Fibroblast of lung (primary cell): ENCODE data around the gene VPS54. TPM values are rescaled to one million over a fixed set of nuclear protein-coding genes. Genes with fewer than 3 reads are reported as not detected.
A peak's percentile ranks its signal among the peaks of the same experiment; 100 is the strongest.

Experiments
- DNase-seq, 2 donors: peaks; one replicate each; pipeline versions ENCODE4 v3.0.0 to v3.0.0-alpha.2; 2010; ENCODE audit warnings: low read depth in 2 of 2
- H2AFZ ChIP-seq: 2 replicates; pipeline ENCODE4 v1.5.1; 2012; ENCODE audit warnings: low read length, control low read depth, inconsistent platforms
- H3K27ac ChIP-seq: 2 replicates; pipeline ENCODE4 v1.5.1; 2011; ENCODE audit warnings: low read length, control low read depth; ENCODE audit not compliant: insufficient read depth
- H3K27me3 ChIP-seq: 2 replicates; pipeline ENCODE4 v1.5.1; 2011; ENCODE audit warnings: mild to moderate bottlenecking, low read length; ENCODE audit not compliant: control insufficient read depth, insufficient read depth
- H3K36me3 ChIP-seq: 2 replicates; pipeline ENCODE4 v1.5.1; 2011; ENCODE audit warnings: low read length; ENCODE audit not compliant: control insufficient read depth, insufficient read depth
- H3K4me1 ChIP-seq: 2 replicates; pipeline ENCODE4 v1.5.1; 2011; ENCODE audit warnings: low read length; ENCODE audit not compliant: control insufficient read depth, insufficient read depth; ENCODE audit errors: extremely low read depth
- H3K4me2 ChIP-seq: 2 replicates; pipeline ENCODE4 v1.5.1; 2011; ENCODE audit warnings: low read length, control low read depth; ENCODE audit not compliant: insufficient read depth; ENCODE audit errors: extremely low read depth
- H3K4me3 ChIP-seq, 4 experiments: fragments of 200-600 bp in 1 of 4; sonication (generic) in 1 of 4; replicated peaks in 1 of 4; 2 replicates each; pipeline ENCODE4 v1.5.1; 2011 to 2016; ENCODE audit warnings: low read length in 4 of 4, low read depth in 3 of 4, mild to moderate bottlenecking in 3 of 4, control low read depth in 2 of 4, inconsistent platforms in 1 of 4, mixed read lengths in 1 of 4; ENCODE audit not compliant: insufficient read depth in 1 of 4; ENCODE audit errors: control extremely low read depth in 1 of 4
- H3K79me2 ChIP-seq: 2 replicates; pipeline ENCODE4 v1.5.1; 2012; ENCODE audit warnings: mild to moderate bottlenecking, low read length, inconsistent platforms; ENCODE audit not compliant: control insufficient read depth, insufficient read depth
- H3K9ac ChIP-seq: 2 replicates; pipeline ENCODE4 v1.5.1; 2011; ENCODE audit warnings: mild to moderate bottlenecking, low read length, control low read depth; ENCODE audit not compliant: insufficient read depth
- H3K9me3 ChIP-seq: 2 replicates; pipeline ENCODE4 v1.5.1; 2012; ENCODE audit warnings: low read depth, low read length; ENCODE audit not compliant: control insufficient read depth, insufficient read depth
- H4K20me1 ChIP-seq: 2 replicates; pipeline ENCODE4 v1.5.1; 2011; ENCODE audit warnings: low read length; ENCODE audit not compliant: control insufficient read depth, insufficient read depth; ENCODE audit errors: extremely low read depth
- EZH2 ChIP-seq: IDR thresholded peaks from 2 replicates; pipeline ENCODE4 v1.5.1; 2012; ENCODE audit warnings: low read length, control low read depth, mild to moderate bottlenecking; ENCODE audit errors: missing control alignments
- polyA plus RNA-seq, 2 donors: library from polyadenylated mRNA; depleted of rRNA in 1 of 2; stranded (reverse) in 1 of 2; unstranded in 1 of 2; fragments of >200 nt; gene quantifications; 2 replicates each; pipeline ENCODE4 v1.2.1, GENCODE V29; 2011 to 2012; ENCODE audit warnings: missing spikeins in 1 of 2
- total RNA-seq: library from RNA; depleted of rRNA; stranded (reverse); fragments of >200 nt; gene quantifications from 2 replicates; pipeline ENCODE4 v1.2.1, GENCODE V29; 2014
- TF ChIP-seq, protein P1 (sequence below), 2 donors: IDR thresholded peaks in 1 of 2; conservative IDR thresholded peaks in 1 of 2; 1 replicate in 1 of 2; 2 replicates in 1 of 2; pipeline ENCODE4 v1.5.1; 2011 to 2012; ENCODE audit warnings: low read length in 2 of 2, control low read depth in 1 of 2, inconsistent platforms in 1 of 2, low read depth in 1 of 2, mild to moderate bottlenecking in 1 of 2

VPS54 gene
- total and polyA plus RNA-seq, 2 donors (not counting 1 experiment from before 2014, with no cell fraction given) = 18.4 to 29.7 TPM

DNA sequence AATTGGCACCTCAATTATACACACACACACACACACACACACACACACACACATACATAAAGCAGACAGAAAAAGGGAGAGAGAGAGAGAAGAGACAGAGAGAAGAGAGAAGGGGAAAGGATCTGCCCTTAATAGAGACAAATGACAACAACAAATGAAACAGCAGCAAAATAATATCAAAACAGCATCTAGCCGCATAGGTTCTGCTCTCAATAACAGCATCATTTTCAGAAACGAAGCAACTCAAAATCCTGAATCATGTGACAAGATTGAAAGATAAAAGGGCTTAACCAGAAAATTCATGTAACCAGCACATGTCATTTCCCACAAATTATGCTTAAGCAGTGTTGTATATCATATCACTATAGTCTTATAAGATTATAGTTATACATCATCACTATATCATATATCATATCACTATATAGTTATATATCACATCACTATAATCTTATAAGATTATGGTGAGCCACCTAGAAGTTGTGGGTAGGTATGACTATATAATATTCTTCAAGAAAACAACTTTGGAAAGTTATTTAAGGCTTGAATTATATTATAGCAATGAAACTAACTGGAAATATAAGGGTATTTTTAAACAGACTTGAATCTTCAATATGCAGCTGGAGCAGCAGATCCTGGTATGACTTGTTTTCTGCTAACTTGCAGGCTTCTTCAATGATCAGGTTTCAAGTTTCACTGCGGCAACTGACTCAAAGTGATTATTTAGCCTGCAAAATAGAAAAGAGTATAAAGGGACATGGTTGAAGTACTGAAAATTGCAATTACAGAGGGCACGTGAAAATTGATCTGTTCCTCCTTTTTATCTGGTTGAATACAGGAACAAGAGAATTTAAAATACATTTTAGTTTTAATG, 16.1 kb upstream of the VPS54 start:
- Histone ChIP-seq H3K4me2 (no peak overlapping the region), H3K4me3 (no peak overlapping the region), H3K79me2 (no peaks in the 10 kb centered on the region), H3K9ac (no peak overlapping the region), H3K4me1 (peaks cover 2% of the 10 kb centered on the region), H4K20me1 (no peaks in the 10 kb centered on the region), H2AFZ (peak overlapping the region; percentile 34), H3K27ac (no peak overlapping the region), H3K9me3 (no peaks in the 10 kb centered on the region), H3K27me3 (no peaks in the 10 kb centered on the region), H3K36me3 (no peaks in the 10 kb centered on the region)
- DNase-seq = peak; percentile 51 to 62
- TF ChIP-seq EZH2 = no peak
- TF ChIP-seq, protein P1, sequence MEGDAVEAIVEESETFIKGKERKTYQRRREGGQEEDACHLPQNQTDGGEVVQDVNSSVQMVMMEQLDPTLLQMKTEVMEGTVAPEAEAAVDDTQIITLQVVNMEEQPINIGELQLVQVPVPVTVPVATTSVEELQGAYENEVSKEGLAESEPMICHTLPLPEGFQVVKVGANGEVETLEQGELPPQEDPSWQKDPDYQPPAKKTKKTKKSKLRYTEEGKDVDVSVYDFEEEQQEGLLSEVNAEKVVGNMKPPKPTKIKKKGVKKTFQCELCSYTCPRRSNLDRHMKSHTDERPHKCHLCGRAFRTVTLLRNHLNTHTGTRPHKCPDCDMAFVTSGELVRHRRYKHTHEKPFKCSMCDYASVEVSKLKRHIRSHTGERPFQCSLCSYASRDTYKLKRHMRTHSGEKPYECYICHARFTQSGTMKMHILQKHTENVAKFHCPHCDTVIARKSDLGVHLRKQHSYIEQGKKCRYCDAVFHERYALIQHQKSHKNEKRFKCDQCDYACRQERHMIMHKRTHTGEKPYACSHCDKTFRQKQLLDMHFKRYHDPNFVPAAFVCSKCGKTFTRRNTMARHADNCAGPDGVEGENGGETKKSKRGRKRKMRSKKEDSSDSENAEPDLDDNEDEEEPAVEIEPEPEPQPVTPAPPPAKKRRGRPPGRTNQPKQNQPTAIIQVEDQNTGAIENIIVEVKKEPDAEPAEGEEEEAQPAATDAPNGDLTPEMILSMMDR (conservative IDR thresholded peaks at IDR 0.05 in 1 of 2, IDR thresholded peaks at IDR 0.05 in 1 of 2; ENCODE audit: low read depth in 1 of 2, low read length in 2 of 2) = no peak

DNA sequence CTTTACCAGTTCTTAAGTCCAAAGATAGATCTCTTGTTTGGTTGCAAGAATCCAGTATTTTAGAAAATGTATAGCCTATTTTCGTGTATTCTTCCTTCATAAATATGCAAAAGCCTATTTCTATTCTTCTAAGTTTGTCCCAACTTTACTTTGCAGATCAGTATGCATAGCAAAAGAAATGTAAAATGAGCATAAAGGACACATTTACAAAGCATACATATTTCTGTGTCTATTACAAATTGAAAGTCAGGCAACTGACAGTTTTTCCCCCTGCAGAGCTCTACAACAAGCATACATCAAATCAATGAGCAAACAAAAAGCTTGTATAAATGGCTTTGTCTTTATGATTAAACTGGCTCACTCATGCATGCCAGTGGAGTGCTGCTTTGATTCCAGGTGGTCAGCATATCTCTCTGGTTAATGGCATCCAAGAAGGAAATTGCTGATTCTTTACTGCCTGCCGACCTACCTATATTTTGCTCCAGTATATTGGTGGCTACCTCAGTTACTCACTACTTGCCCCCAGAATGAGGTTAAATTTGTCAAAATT, 10.0 kb upstream of the VPS54 start:
- H3K9ac ChIP-seq = no peak overlapping the region
- no peaks in the 10 kb centered on the region for H4K20me1 ChIP-seq
- H2AFZ ChIP-seq = no peak overlapping the region
- DNase-seq = no peak
- no peaks in the 10 kb centered on the region for H3K27me3 ChIP-seq
- H3K9me3 ChIP-seq = no peaks in the 10 kb centered on the region
- H3K36me3 ChIP-seq = no peaks in the 10 kb centered on the region
- H3K27ac ChIP-seq = no peak overlapping the region
- no peak overlapping the region for H3K4me3 ChIP-seq
- no peaks in the 10 kb centered on the region for H3K79me2 ChIP-seq
- H3K4me2 ChIP-seq = no peak overlapping the region
- TF ChIP-seq EZH2 = no peak
- TF ChIP-seq, protein P1 (conservative IDR thresholded peaks at IDR 0.05 in 1 of 2, IDR thresholded peaks at IDR 0.05 in 1 of 2; ENCODE audit: low read depth in 1 of 2, low read length in 2 of 2) = no peak
- H3K4me1 ChIP-seq = no peaks in the 10 kb centered on the region

DNA sequence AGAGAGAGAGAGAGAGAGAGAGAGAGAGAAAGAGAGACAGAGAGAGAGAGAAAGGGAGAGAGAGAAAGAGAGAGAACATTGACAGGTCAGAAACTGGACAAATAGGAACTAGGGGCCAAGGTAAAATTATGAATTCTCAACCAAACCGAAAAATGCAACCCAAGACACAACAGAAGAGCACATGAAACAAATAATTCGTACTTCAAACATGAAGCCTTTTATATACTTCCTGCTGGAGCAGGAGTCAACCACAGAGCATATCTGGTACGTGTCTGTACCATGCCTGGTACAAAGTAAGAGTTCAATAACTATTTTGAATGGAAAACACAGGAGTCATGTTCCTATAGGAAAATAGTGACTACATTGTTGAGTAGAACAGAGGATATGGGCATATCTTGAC, 6.5 kb upstream of the VPS54 start:
- Histone ChIP-seq H3K4me1 (no peaks in the 10 kb centered on the region), H3K9me3 (no peaks in the 10 kb centered on the region), H2AFZ (no peak overlapping the region), H3K9ac (no peak overlapping the region), H3K4me3 (no peak overlapping the region), H3K79me2 (no peaks in the 10 kb centered on the region), H4K20me1 (no peaks in the 10 kb centered on the region), H3K36me3 (no peaks in the 10 kb centered on the region), H3K27me3 (no peaks in the 10 kb centered on the region), H3K4me2 (no peak overlapping the region), H3K27ac (no peak overlapping the region)
- TF ChIP-seq, protein P1 (conservative IDR thresholded peaks at IDR 0.05 in 1 of 2, IDR thresholded peaks at IDR 0.05 in 1 of 2; ENCODE audit: low read depth in 1 of 2, low read length in 2 of 2) = no peak
- no peak for TF ChIP-seq EZH2
- no peak for DNase-seq
